ENCODE data around the gene KNL1. TPM values are rescaled to one million over a fixed set of nuclear protein-coding genes. Genes with fewer than 3 reads are reported as not detected.
"Not testable (repeated sequence)": the region's sequence is repeated elsewhere in the genome, so short reads cannot be mapped to it uniquely, and the experiment has no call there.

KNL1 gene
- total RNA-seq, 2 donors from 2014 or later: 25.0 to 39.1 TPM

DNA sequence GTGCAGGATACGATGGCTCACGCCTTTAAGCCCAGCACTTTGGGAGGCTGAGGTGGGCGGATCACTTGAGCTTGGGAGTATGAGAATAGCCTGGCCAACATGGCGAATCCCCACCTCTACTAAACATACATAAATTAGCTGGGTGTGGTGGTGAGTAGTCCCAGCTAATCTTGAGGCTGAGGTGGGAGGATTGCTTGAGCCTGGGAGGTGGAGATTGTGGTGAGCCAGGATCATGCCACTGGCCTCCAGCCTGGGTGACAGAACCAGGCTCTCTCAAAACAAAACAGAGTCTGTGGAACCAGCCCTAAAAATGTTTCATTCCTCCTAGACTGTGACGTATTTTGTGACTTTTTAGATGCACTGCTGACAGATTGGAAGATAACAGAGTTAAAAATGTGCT is 66.6 kb downstream of the KNL1 start:
- peak; percentile 42 for ATAC-seq (replicated peaks)
- H3K9me3 Mint-ChIP-seq: no peaks in the 10 kb centered on the region
- no peak overlapping the region for H3K27ac Mint-ChIP-seq
- no peaks in the 10 kb centered on the region for H3K27me3 Mint-ChIP-seq
- no peaks in the 10 kb centered on the region for H3K36me3 Mint-ChIP-seq (ENCODE audit: low read depth)
- no peaks in the 10 kb centered on the region for H3K4me1 Mint-ChIP-seq
- no peak overlapping the region for H3K4me3 Mint-ChIP-seq

GRCh38 chr15:40664909-40665308 is 70.9 kb downstream of the KNL1 start:
- Mint-ChIP-seq H3K9me3 (no peaks in the 10 kb centered on the region), H3K27me3 (no peaks in the 10 kb centered on the region), H3K4me1 (no peaks in the 10 kb centered on the region), H3K27ac (no peak overlapping the region), H3K36me3 (ENCODE audit: low read depth) (no peaks in the 10 kb centered on the region), H3K4me3 (no peak overlapping the region)
- ATAC-seq (replicated peaks): peak; percentile 37

GRCh38 chr15:40676290-40676689 is 82.2 kb downstream of the KNL1 start:
- not testable (repeated sequence) for H3K4me3 Mint-ChIP-seq, H3K9me3 Mint-ChIP-seq, H3K27me3 Mint-ChIP-seq

GRCh38 chr15:40676906-40677305 is 82.9 kb downstream of the KNL1 start:
- H3K27me3 Mint-ChIP-seq; H3K9me3 Mint-ChIP-seq; H3K4me1 Mint-ChIP-seq; H3K27ac Mint-ChIP-seq; H3K36me3 Mint-ChIP-seq (ENCODE audit: low read depth); ATAC-seq (replicated peaks); H3K4me3 Mint-ChIP-seq: not testable (repeated sequence)

More at GRCh38 chr15:40676290-40676689, 82.2 kb downstream of the KNL1 start:
- ATAC-seq (replicated peaks); H3K4me1 Mint-ChIP-seq; H3K27ac Mint-ChIP-seq; H3K36me3 Mint-ChIP-seq (ENCODE audit: low read depth): not testable (repeated sequence)

GRCh38 chr15:40680151-40680550 is 86.1 kb downstream of the KNL1 start:
- H3K27me3 Mint-ChIP-seq: no peaks in the 10 kb centered on the region
- ATAC-seq (replicated peaks): no peak
- H3K36me3 Mint-ChIP-seq (ENCODE audit: low read depth): no peaks in the 10 kb centered on the region
- H3K4me3 Mint-ChIP-seq: no peak overlapping the region
- H3K27ac Mint-ChIP-seq: no peak overlapping the region
- no peaks in the 10 kb centered on the region for H3K4me1 Mint-ChIP-seq
- H3K9me3 Mint-ChIP-seq: no peaks in the 10 kb centered on the region

GRCh38 chr15:40680959-40681358 is 86.9 kb downstream of the KNL1 start:
- H3K4me3 Mint-ChIP-seq; H3K4me1 Mint-ChIP-seq; H3K27me3 Mint-ChIP-seq; H3K36me3 Mint-ChIP-seq (ENCODE audit: low read depth); H3K27ac Mint-ChIP-seq; ATAC-seq (replicated peaks); H3K9me3 Mint-ChIP-seq: not testable (repeated sequence)

DNA sequence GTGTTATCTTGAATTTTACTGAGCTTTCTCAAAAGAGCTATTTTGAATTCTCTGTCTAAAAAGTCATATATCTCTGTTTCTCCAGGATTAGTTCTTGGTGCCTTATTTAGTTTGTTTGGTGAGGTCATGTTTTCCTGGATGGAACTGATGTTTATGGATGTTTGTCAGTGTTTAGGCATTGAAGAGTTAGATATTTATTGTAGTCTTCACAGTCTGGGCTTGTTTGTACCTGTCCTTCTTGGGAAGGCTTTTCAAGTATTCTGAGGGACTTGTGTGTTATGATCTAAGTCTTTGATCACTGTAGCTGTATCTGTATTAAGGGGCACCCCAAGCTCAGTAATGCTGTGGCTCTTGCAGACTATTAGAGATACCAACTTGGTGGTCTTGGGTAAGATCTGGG is 90.3 kb downstream of the KNL1 start:
- peaks cover under 1% of the 10 kb centered on the region for H3K4me1 Mint-ChIP-seq
- H3K36me3 Mint-ChIP-seq (ENCODE audit: low read depth): peaks cover under 1% of the 10 kb centered on the region
- H3K27ac Mint-ChIP-seq: peak overlapping the region; percentile 54
- no peak overlapping the region for H3K4me3 Mint-ChIP-seq
- no peak for ATAC-seq (replicated peaks)
- H3K27me3 Mint-ChIP-seq: no peaks in the 10 kb centered on the region
- no peaks in the 10 kb centered on the region for H3K9me3 Mint-ChIP-seq

DNA sequence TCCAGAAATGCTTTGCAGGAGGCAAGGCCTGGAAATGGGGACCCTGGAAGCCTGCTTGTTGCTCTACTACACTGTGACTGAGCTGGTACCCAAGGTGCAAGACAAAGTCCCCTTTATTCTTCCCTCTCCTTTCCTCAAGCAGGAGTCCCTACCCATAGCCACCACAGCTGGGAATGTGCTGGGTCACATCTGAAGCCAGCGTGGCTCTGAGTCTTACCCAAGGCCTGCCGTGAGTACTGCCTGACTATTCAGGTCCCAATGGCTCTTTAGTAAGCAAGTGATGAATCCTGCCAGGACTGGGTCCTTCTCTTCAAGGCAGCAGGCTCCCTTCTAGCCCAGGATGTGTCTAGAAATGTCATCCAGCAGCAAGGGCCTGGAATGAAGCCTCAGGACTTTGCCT is 91.3 kb downstream of the KNL1 start:
- Mint-ChIP-seq H3K27me3 (no peaks in the 10 kb centered on the region), H3K9me3 (no peaks in the 10 kb centered on the region), H3K27ac (peak overlapping the region; percentile 54), H3K4me1 (peaks cover 6% of the 10 kb centered on the region), H3K36me3 (ENCODE audit: low read depth) (peaks cover 7% of the 10 kb centered on the region), H3K4me3 (no peak overlapping the region)
- no peak for ATAC-seq (replicated peaks)

DNA sequence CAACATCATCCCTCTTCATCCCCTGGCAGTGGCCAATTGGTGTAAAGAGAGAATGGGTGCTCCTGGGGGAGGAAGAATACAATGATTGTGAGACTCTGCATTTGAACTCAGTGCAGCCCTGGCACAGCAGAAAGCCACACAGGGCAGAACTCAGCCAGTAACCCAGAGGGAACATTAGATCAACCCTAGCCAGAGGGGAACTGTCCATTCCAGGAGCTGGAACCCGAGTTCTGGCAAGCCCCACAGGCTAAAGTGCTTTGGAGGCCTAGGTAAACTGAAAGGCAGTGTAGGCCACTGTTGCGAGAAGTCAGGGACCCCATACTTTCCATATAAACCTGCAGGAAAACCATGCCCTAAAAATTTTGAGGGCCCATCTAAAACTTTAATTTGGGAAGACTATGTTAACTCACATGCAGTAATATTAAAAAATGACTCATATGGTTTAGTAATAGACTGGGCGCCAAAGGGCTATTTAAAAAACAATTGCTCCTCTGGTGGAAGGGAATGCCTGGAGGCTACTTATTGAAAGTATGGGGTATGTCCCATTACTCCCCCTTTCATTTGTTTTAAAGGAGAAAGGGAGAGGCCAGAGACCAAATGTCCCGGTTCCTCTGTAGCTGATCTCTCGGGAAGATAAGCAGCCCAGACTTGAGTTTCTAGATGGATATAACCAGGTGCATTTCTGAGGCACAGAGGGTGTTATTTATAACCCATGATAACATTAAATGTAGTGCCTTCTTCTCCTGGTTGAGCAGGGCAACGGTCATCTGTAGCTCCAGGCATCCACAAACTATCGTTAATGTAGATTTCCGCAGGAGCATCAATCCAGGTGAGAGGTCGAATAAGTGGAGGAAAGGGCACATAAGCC is 95.1 kb downstream of the KNL1 start:
- no peak overlapping the region for H3K4me3 Mint-ChIP-seq
- no peaks in the 10 kb centered on the region for H3K9me3 Mint-ChIP-seq
- peaks cover 20% of the 10 kb centered on the region for H3K36me3 Mint-ChIP-seq (ENCODE audit: low read depth)
- peak overlapping the region; percentile 8 for H3K27ac Mint-ChIP-seq
- no peak for ATAC-seq (replicated peaks)
- no peaks in the 10 kb centered on the region for H3K27me3 Mint-ChIP-seq
- H3K4me1 Mint-ChIP-seq: peaks cover 11% of the 10 kb centered on the region

DNA sequence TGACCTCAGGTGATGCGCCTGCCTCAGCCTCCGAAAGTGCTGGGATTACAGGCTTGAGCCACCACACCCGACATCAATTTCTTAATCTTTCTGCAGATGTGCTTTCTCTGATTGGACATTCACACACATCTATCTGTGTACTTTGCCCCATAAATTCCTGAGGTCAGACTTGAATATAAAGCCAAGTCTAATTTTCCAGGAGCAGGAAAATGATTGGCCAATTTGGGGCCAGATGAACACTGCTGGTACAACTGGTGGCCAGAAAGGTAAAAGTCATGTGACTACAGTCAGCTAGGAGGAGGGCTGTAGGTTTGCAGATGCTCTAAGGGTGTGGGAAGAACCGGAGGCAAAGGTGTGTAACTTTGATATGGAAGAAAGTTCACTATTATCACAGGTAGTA is 97.7 kb downstream of the KNL1 start:
- no peak overlapping the region for H3K27ac Mint-ChIP-seq
- H3K4me1 Mint-ChIP-seq: peaks cover 15% of the 10 kb centered on the region
- H3K27me3 Mint-ChIP-seq: no peaks in the 10 kb centered on the region
- H3K36me3 Mint-ChIP-seq (ENCODE audit: low read depth): peaks cover 46% of the 10 kb centered on the region
- no peak overlapping the region for H3K4me3 Mint-ChIP-seq
- no peak for ATAC-seq (replicated peaks)
- no peaks in the 10 kb centered on the region for H3K9me3 Mint-ChIP-seq

GRCh38 chr15:40693904-40694687 is 100.0 kb downstream of the KNL1 start:
- Mint-ChIP-seq H3K4me1 (peaks cover 21% of the 10 kb centered on the region), H3K4me3 (peak overlapping the region; percentile 93), H3K27ac (peak overlapping the region; percentile 98), H3K27me3 (no peaks in the 10 kb centered on the region), H3K9me3 (no peaks in the 10 kb centered on the region), H3K36me3 (ENCODE audit: low read depth) (peaks cover 69% of the 10 kb centered on the region)
- no peak for ATAC-seq (replicated peaks)

DNA sequence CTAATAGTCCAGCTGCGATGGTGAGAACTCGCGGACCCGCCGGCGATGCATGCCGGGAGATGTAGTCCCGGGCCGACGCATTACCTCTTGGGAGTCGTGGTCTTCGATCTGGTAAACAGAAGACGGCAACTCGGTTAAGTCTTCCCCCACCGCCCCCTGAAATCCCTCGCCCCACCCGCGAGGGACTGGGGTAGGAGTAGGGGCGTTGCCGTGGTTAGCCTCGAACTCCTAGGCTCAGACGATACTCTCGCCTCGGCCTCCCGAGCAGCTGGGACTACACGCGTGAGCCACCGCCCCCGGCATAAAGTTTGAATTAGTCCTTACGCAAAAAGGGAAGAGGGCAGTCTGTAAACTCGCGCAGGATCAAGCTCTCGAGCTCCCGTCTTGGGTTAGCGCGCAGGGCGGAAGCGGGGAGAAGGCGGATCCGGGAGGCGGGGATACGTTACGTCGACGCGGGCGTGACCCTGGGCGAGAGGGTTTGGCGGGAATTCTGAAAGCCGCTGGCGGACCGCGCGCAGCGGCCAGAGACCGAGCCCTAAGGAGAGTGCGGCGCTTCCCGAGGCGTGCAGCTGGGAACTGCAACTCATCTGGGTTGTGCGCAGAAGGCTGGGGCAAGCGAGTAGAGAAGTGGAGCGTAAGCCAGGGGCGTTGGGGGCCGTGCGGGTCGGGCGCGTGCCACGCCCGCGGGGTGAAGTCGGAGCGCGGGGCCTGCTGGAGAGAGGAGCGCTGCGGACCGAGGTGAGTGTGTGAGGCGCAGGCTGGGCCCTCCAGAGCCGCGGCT is 100.8 kb downstream of the KNL1 start, which contains the start of gene RAD51:
TSS of gene RAD51 (plus strand) at position 487 of the 781 bp plus-strand sequence. CDS start 3,585 bp downstream, outside the sequence.
- H3K27me3 Mint-ChIP-seq: no peaks in the 10 kb centered on the region
- H3K36me3 Mint-ChIP-seq (ENCODE audit: low read depth): peaks cover 71% of the 10 kb centered on the region
- peak within 1 kb of the TSS; percentile 93 for H3K4me3 Mint-ChIP-seq
- peak; percentile 97 for ATAC-seq (replicated peaks)
- H3K4me1 Mint-ChIP-seq: peaks cover 15% of the 10 kb centered on the region
- H3K9me3 Mint-ChIP-seq: no peaks in the 10 kb centered on the region
- H3K27ac Mint-ChIP-seq: peak within 1 kb of the TSS; percentile 98

GRCh38 chr15:40695469-40695890 is 101.4 kb downstream of the KNL1 start:
- Mint-ChIP-seq H3K4me3 (peak overlapping the region; percentile 93), H3K4me1 (peaks cover 15% of the 10 kb centered on the region), H3K27me3 (no peaks in the 10 kb centered on the region), H3K9me3 (no peaks in the 10 kb centered on the region), H3K36me3 (ENCODE audit: low read depth) (peaks cover 75% of the 10 kb centered on the region), H3K27ac (peak overlapping the region; percentile 98)
- ATAC-seq (replicated peaks): peak; percentile 32

GRCh38 chr15:40696228-40696627 is 102.2 kb downstream of the KNL1 start:
- Mint-ChIP-seq H3K4me3 (peak overlapping the region; percentile 93), H3K27ac (peak overlapping the region; percentile 98), H3K4me1 (peaks cover 15% of the 10 kb centered on the region), H3K9me3 (no peaks in the 10 kb centered on the region), H3K27me3 (no peaks in the 10 kb centered on the region), H3K36me3 (ENCODE audit: low read depth) (peaks cover 83% of the 10 kb centered on the region)
- ATAC-seq (replicated peaks): no peak

All from activated T-helper 17 cell treated with anti-CD3 and anti-CD28 coated beads, Interleukin-2, amount 50 U/mL, for 72 hours (primary cell).